H1 (cell line): Measurements from ENCODE around the gene SERPINB8. TPM values are rescaled to one million over a fixed set of nuclear protein-coding genes. Genes with fewer than 3 reads are reported as not detected.

Experiments
- RAD21 ChIP-seq, 2 experiments: IDR thresholded peaks in 1 of 2; conservative IDR thresholded peaks in 1 of 2; 2 replicates each; pipeline ENCODE4 v1.6.1; 2011; ENCODE audit warnings: low read depth in 2 of 2, low read length in 2 of 2, improper control_type of control experiment in 1 of 2, inconsistent platforms in 1 of 2, mild to moderate bottlenecking in 1 of 2, moderate library complexity in 1 of 2
- RFX5 ChIP-seq: IDR thresholded peaks from 2 replicates; pipeline ENCODE4 v1.6.1; 2011; ENCODE audit warnings: low read depth, low read length, improper control_type of control experiment, borderline replicate concordance
- polyA plus RNA-seq, 7 experiments: library from polyadenylated mRNA; depleted of rRNA in 3 of 7; stranded (reverse) in 5 of 7; unstranded in 2 of 7; fragments of >200 nt in 5 of 7; fragments of 200-250 nt in 2 of 7; gene quantifications; 1 replicate in 5 of 7; 2 replicates in 1 of 7; 4 replicates in 1 of 7; pipeline versions ENCODE4 v1.2.1 to v1.2.3, GENCODE V29; 2011 to 2013; ENCODE audit warnings: missing spikeins in 2 of 7, mixed read lengths in 2 of 7
- total RNA-seq: library from RNA; stranded (reverse); fragmentation: NEBNext Ultra II Directional; extraction: Animal tissue kit (Norgen Biotek cat#: 25700); gene quantifications from 2 replicates; pipeline ENCODE4 v1.2.1, GENCODE V29; 2021

SERPINB8 gene
- total and polyA plus RNA-seq, 2 of the 8 experiments (the other 6 are each of a cell fraction or from before 2014, with no cell fraction given) = 0.42 to 1.2 TPM

- TF ChIP-seq RFX5 = no peak
- peak; percentile 75 to 76 for TF ChIP-seq RAD21 (IDR thresholded peaks at IDR 0.05 in 1 of 2, conservative IDR thresholded peaks at IDR 0.05 in 1 of 2; ENCODE audit: low read depth in 2 of 2, low read length in 2 of 2)
- TF ChIP-seq, all 59 proteins: peak for 3
These were observed 25.0 kb downstream of the SERPINB8 start (continued) for GRCh38 chr18:63994783-63995399.
